ENCODE measurements around the gene JUN. TPM values are rescaled to one million over a fixed set of nuclear protein-coding genes. Genes with fewer than 3 reads are reported as not detected.

JUN gene
- total RNA-seq, 1 donor from 2014 or later: 160 TPM

- TF ChIP-seq CTCF (conservative IDR thresholded peaks at IDR 0.05): no peak
- Mint-ChIP-seq H3K9me3 (no peaks in the 10 kb centered on the region), H3K27me3 (peaks cover 3% of the 10 kb centered on the region), H3K4me1 (ENCODE audit: unreplicated experiment) (peaks cover 22% of the 10 kb centered on the region), H3K27ac (no peak overlapping the region), H3K36me3 (no peaks in the 10 kb centered on the region), H3K4me3 (no peak overlapping the region)
- DNase-seq (ENCODE audit: extremely low spot score, unreplicated experiment): no peak
Observed at GRCh38 chr1:58765006-58765405, 18.8 kb downstream of the JUN start.

GRCh38 chr1:58764294-58764978 is 19.4 kb downstream of the JUN start:
- Mint-ChIP-seq H3K4me3 (no peak overlapping the region), H3K4me1 (ENCODE audit: unreplicated experiment) (peaks cover 19% of the 10 kb centered on the region), H3K9me3 (no peaks in the 10 kb centered on the region), H3K36me3 (no peaks in the 10 kb centered on the region), H3K27me3 (peaks cover 3% of the 10 kb centered on the region), H3K27ac (no peak overlapping the region)
- no peak for TF ChIP-seq CTCF (conservative IDR thresholded peaks at IDR 0.05)
- DNase-seq (ENCODE audit: extremely low spot score, unreplicated experiment): no peak

- no peak for TF ChIP-seq CTCF (conservative IDR thresholded peaks at IDR 0.05)
- Mint-ChIP-seq H3K4me3 (no peak overlapping the region), H3K27ac (no peak overlapping the region), H3K9me3 (no peaks in the 10 kb centered on the region), H3K4me1 (ENCODE audit: unreplicated experiment) (peaks cover 14% of the 10 kb centered on the region), H3K27me3 (peaks cover 3% of the 10 kb centered on the region), H3K36me3 (no peaks in the 10 kb centered on the region)
- no peak for DNase-seq (ENCODE audit: extremely low spot score, unreplicated experiment)
Observed at GRCh38 chr1:58763214-58763613, 20.6 kb downstream of the JUN start.

GRCh38 chr1:58762806-58763205 is 21.0 kb downstream of the JUN start:
- Mint-ChIP-seq H3K27me3 (peaks cover 3% of the 10 kb centered on the region), H3K27ac (no peak overlapping the region), H3K36me3 (no peaks in the 10 kb centered on the region), H3K4me1 (ENCODE audit: unreplicated experiment) (peaks cover 14% of the 10 kb centered on the region), H3K9me3 (no peaks in the 10 kb centered on the region), H3K4me3 (no peak overlapping the region)
- no peak for TF ChIP-seq CTCF (conservative IDR thresholded peaks at IDR 0.05)
- no peak for DNase-seq (ENCODE audit: extremely low spot score, unreplicated experiment)

GRCh38 chr1:58755468-58755872 is 28.4 kb downstream of the JUN start:
- no peak overlapping the region for H3K4me3 Mint-ChIP-seq
- peaks cover 25% of the 10 kb centered on the region for H3K4me1 Mint-ChIP-seq (ENCODE audit: unreplicated experiment)
- no peaks in the 10 kb centered on the region for H3K27me3 Mint-ChIP-seq
- DNase-seq (ENCODE audit: extremely low spot score, unreplicated experiment): no peak
- H3K27ac Mint-ChIP-seq: no peak overlapping the region
- no peaks in the 10 kb centered on the region for H3K9me3 Mint-ChIP-seq
- TF ChIP-seq CTCF (conservative IDR thresholded peaks at IDR 0.05): no peak
- no peaks in the 10 kb centered on the region for H3K36me3 Mint-ChIP-seq
